ENCODE results near the gene UBC.
A peak's percentile ranks its signal among the peaks of the same experiment; 100 is the strongest.
"Not testable (repeated sequence)": the region's sequence is repeated elsewhere in the genome, so short reads cannot be mapped to it uniquely, and the experiment has no call there.

Gene UBC

DNA sequence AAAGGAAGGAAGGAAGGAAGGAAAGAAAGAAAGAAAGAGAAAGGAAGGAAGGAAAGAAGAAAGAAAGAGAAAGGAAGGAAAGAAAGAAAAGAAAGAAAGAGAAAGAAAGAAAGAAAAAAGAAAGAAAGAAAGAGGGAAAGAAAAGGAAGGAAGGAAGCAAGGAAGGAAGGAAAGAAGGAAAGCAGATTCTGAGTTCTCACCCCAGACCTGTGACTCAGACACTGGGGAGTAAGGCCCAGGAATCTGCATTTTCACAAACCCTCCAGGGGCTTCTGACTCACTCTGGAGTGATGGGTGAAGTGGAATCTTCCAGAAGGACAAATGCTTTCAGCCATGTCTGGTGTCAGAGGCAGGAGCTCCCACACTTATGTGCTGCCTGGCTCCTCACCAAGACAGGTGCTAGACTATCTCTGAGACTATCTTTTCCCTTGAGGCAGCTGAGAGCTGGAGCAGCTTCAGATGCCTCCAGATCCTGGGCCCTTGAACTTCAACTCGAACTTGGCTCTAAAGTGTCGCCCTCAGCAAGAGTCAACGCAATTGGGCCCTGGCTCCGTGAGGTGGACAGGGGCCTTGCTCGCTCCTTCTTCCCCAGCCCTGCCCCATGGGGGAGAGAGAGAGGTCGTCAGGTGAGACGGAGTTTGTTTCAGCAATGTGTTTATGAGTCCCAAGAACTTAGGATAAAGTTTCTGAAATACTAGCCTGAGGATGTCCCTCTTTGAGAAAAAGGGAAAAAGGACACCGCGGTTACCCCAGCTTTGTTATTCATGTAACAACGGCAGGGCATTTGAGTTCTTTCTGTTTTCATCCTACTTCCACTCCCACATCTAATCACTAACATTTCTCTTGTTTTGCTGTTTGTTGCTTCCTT, 31.0 kb downstream of the UBC start:
- DNase-seq: no peak

DNA sequence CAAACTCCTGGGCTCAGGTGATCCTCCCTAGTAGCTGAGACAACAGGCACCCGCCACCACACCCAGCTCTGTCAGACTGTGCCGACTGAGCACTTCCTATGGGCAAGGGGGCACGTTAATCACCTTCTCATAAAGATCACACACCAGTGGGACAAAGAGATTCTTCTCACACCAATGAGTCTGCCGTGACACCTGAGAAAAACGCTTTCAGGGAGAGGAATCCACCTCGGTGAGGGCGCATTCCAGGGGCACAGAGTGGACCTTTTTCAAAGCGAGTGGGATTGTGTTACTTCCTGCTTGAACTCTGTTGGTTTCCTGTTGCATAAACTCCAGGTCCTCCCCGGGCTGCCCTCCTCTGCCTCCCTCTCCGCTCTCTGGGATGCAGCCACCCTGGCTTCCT, 33.3 kb downstream of the UBC start:
- no peak for DNase-seq

DNA sequence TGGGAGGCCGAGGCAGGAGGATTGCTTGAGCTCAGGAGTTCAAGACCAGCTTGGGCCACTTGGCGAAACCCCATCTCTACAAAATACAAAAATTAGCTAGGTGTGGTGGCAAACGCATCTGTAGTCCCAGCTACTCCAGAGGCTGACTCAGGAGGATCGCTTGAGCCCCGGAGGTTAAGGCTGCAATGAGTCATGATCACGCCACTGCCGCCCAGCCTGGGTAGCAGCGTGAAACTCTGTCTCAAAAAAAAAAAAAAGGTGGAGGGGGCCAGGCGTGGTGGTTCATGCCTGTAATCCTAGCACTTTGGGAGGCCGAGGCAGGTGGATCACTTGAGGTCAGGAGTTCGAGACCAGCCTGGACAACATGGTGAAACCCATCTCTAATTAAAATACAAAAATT, 34.1 kb downstream of the UBC start:
- not testable (repeated sequence) for DNase-seq

DNA sequence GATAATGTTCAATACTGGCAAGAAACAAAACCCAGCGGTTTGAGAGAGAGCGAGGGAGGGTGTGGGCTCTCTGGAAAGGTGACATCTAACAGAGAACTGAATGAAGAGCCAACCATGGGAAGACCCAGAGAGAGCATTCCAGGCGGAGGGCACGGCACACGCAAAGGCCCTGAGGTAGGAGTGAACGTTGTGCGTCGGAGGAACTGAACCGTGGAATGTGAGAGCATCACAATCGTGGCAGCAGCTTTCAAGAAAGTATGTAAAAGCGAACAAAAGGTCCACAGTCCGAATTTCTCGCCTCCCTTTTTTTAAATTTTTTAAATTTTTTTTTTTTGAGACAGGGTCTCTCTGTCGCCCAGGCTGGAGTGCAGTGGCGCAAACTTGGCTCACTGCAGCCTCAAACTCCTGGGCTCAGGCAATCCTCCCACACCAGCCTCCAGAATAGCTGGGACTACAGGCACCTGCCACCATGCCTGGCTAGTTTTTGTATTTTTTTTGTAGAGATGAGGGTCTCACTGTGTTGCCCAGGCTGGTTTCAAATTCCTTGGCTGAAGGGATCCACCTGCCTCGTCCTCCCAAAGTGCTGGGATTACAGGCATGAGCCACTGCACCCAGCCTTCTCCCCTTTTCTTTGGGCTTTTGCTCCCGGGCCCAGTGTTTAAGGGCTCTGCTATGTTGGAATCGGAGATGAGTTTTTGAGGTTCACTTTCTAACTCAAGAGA, 35.5 kb downstream of the UBC start:
- DNase-seq: no peak

DNA sequence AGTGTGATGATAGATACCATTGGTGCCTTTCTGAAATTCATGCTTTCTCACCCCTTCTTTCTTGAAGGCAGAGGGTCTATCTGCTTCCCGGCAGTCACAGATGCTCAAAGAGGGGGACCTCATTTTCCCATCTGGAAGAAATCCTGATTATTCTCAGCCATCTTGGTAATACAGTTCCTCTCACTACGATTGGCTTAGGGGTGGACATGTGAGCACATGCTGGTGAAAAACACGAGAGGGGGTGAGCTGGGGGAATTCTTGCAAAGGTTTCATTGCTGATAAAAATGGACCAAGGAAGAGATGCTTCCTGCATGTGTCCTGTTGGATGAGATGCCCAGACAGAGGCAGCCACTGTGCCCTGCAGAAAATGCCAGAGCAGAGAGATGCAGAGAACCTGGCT, 37.0 kb downstream of the UBC start:
- no peak for DNase-seq

DNA sequence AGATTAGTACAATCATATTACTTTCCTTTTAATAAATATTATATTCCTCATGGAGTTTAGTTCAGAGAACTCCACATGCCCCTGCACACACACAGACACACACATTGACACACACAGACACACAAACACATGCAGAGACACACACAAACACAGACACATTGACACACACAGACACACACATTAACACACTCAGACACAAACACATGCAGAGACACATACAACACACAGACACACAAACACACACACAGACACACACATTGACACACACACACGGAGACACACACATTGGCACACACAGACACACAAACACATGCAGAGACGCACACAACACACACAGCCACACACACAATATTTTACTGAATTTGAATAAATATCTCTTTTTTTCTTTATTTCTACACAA, 38.3 kb downstream of the UBC start:
- no peak for DNase-seq

DNA sequence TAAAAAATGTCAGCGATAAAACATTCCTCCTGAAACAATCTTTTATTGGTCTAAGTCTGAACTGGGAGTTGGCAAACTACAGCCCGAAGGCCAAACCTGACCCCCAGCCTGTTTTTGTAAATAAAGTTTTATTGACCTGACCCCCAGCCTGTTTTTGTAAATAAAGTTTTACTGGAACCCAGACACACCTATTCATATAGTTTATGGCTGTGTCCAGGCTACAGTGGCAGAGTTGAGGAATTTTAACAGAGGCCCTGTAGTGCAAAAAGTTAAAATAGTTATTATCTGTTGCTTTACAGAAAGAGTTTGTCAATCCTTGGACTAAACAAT, 38.7 kb downstream of the UBC start:
- DNase-seq: no peak

DNA sequence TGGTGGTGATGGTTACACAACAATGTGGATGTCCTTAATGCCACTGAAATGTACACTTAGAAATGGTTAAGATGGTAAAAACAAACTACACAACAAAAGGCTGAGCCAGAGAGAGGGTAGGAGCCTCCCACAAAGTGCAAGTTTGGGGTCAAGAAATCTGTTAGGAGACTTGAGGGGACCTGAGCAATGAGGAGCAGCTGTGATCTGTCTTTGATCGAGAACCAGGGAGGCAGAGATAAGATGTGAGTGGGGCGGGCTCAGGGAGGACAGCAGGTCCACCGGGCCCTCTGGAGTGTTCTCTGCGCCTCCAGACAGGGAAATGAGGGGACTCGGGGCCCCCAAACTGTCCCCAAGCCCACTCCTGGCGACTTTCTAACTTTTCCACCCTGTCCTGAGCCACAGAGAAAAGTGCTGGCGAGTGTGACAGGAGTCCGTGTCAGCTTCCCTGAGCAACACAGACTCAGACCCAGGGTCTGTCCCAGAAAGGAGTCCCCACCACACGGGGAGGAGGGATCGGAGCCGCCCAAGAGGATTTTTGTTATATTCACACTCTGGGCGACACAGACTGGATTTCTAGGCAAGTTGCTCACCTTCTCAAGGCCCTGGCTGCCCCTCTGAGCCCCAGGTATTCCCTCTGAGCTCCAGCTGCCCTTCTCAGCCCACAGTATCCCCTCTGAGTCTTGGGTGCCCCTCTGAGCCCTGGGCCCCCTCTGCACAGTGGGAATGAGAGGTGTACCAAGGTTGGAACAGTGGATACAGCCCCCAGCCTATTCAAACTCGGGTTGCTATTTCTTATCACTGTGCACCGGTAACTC, 39.3 kb downstream of the UBC start:
- no peak for DNase-seq

DNA sequence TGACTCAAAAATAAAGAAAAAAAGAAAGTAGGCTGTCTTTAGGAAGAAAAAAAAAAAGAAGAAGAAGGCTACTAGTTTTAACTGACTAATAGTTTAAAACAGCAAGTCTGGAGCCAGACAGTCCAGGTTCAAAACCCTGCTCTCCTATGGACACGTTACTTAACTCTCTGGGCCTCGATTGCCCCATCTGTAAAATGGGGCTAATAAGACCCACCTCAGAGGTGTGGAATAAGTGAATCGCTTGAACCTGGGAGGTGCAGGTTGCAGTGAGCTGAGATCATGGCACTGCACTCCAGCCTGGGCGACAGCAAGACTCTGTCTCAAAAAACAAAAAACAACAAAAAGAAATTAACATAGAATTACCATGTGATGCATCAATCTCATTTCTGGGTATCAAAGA, 40.3 kb downstream of the UBC start:
- DNase-seq: no peak

DNA sequence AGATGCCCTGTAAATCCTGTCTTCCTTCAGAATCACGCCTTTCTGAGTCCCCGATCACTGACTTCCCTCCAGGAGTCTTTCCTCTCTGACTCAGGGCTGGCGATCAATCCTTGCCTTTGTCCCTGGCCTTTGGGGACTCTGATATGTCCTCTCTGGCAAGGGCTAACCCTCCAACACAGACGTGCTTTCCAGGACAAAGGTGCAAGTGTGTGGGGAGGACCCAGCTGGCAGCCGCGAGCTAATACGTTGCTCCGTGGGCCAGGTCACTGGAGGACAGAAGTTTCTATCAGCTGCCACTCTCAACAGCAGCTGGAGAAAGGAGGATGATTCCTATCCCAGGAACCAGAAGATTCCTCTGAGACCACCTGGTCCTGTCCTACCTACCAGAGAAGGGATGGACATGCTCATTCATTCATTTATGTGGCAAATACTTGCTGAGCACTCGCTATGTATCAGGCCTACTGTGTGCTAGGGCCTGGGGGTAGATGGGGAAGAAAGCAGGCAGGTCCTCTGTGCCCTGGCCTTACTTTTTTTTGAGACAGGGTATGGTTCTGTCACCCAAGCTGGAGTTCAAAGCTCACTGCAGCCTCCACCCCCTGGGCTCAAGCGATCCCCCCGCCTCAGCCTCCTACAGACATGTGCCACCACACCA, 42.3 kb downstream of the UBC start:
- DNase-seq: no peak

DNA sequence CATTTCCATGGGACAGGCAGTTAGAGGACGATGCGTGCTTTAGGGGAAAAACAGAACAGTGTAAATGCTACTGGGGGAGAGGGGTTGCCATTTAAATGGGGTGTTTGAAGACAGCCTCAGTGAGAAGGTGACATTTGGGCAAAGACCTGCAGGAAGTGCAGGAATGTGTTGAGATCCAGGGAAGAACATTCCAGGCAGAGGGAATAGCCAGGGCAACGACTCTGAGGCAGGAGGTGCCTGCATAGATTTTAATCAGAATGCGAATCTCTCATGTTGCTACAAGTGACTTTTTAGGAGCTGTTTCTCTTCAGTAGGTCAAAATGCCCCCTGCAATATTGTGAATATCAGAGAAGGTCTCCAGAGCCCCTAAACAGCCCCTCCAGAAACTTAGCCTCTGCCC, 43.2 kb downstream of the UBC start:
- no peak for DNase-seq

DNA sequence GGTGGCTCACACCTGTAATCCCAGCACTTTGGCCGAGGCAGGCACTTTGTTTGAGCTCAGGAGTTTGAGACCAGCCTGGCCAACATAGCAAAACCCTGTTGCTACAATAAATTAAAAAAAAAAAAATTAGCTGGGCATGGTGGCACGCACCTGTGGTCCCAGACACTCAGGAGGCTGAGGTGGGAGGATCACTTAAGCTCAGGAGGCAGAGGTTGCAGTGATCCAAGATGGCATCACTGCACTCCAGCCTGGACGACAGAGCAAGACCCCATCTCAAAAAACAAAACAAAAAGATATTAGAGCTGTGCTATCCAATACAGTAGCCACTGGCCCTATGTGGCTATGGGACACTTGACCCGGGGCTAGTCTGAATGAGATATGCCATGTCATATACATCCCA, 43.9 kb downstream of the UBC start:
- no peak for DNase-seq

DNA sequence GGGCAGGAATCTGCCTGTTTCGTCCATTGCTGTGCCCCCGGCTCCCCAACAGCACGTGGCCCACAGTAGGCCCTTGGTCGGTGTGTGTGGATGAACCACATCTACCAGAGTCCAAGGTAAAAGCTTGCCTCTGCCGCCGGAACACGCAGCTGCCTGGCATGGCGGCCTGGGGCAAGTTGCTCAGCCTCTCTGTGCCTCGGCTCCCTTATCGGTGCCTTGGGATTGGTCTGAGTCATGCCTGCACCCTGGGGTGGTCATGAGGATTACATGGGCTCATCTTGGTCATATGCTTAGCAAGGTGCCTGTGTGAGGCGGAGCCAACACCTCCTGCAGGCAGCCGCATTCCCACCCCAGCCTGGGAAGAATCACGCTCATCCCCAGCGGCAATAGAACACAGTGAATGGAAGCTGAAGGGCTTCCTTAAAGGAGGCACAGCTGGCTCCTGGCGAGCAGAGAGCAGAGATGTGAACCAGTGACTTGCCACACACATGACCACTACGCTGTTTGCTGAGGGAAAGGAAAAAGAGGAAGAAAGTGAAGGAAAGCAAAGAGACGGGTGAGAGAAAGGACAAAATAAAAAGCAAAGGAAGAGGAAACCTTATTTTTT, 45.3 kb downstream of the UBC start:
- DNase-seq: no peak

DNA sequence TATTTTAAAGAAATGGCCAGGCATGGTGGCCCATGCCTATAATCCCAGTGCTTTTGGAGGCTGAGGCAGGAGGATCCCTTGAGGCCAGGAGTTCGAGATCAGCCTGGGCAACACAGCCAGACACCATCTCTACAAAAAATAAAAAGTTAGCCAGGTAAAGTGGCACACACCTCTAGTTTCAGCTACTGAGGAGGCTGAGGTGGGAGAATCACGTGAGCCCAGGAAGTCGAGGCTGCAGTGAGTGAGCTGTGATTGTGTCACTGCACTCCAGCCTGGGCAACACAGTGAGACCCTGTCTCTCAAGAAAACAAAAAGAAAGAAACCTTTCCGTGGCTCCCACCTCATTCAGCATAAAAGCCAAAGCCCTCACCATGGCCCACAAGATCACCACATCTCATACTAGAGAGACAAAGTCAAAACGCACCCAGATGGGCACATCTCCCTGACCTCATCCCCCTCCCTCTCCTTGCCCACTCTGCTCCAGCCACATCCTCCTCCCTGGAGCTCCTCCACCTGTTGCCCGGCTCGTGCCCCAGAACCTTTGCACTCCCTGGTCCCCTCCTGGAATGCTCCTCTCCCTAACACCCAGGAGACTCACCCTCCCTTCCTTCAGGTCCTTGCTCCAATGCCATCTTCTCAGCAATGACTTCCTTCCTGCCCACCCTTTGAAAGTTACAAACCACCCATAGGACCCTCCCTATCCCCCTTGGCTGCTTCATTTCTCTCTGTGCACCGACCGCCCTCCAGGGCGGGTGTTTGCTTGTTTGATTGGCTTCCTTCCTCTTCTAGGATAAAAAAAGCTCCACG, 46.0 kb downstream of the UBC start:
- no peak for DNase-seq

DNA sequence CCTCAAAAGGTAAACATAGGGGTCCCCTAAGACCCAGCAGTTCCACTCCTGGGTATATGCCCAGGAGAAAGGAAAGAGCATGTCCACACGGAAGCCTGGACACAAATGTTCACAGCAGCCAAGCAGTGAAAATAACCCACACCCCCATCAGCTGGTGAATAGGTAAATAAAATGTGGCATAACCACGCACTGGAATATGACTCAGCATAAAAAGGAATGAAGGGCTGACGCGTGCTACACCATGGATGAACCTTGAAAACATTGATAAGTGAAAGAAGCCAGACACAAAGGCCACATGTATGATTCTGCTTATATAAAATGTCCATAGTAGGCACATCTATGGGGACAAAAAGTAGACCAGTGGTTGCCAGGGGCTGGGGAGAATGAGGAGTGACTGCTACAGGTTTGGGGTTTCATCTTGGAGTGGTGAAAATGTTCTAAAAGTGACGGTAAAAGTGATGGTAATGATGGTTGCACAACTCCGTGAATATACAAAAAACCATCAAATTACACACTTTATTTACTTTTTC, 47.0 kb downstream of the UBC start:
- no peak for DNase-seq

DNA sequence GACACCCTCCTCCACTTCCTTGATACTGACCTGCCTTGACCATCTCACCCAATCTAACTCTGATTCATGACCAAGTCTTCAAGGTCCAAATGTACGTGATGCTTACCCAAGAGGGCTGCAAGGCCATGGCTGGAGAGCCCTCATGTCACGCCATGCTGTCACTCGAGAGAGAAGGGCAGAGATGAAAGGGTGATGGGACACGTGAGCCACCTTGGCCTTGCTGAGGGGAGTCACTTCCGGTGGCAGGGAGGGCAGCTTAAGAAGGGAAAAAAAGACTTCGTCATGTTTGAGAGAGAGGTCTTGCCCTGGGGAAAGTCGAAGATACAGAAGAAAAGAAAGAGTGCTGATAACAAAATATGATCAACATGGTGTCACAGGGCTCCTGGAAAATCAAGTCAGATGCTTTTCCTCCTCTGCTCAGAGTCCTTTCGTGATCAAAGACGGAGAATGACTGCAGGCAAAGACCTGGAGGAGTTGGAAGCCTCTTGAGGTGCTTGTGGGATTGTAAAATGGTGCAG, 47.5 kb downstream of the UBC start:
- no peak for DNase-seq

DNA sequence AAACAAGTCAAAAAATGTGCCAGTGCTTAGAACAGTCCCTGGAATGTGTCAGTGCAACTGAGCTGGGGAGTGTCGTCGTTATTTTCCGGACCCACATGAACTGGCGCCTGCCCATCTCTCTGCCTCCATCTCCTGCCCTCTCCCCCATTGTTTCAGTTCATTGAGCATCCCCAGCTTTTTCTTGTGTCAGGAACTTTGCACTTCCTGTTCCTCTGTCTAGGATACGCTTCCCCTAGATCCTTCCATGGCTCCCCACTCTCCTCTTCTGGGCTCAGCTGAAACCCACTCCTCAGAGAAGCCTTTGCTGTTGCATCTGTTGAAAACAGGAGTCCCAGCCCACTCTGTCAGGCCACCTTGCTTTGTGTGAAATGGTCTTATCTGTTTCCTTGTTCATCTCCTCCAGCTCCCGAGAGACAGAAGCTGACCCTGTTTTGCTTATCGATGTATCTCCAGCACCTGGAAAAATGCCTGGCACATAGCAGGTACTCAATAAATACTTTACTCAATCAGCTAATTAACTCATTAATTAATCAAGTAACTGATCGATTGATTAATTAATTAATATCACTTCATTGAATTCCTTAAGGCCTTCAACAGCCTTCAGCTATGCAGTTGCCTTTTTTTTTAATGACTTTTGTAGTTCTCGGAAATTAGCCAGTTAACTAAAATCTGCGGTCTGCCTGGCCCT, 48.1 kb downstream of the UBC start:
- no peak for DNase-seq

DNA sequence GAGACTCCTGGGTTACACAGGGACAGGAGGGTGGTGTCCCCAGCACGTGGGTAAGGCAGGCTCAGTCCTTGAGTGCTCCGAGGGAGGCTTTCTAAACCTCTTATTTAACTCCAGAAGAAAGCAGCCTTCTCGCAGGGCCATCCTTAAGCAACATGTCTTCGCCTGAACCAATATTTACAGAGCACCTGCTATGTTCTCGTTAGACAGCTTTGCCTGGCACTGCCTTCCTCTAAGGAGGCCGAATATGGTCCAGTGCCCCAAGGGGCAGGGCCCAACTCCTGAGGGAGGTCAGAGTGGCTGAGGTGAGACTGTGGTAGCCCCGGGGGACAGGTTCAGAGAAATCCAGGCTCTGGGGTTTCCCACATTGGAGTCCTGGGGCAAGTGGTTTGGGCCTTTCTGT, 48.7 kb downstream of the UBC start:
- DNase-seq: no peak

DNA sequence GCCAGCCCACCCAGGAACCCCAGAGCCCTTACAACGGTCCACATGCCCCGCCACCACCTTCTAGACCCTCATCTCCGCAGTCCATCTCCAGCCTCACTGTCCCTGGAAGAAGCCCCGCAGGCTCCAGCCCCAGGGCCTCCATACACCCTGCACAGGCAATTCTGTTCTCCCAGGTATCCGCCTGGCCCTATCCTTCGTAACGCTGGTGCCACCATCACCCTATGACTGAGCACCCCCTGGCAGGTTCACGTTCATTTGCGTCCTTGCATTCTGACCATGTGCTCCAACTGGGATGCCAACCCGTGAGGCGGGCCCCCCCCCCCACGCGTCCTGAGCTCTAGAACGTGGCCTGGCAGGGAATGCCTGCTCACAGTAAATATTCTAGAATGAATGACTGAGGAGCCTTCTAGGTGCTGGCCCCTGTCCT, 50.1 kb downstream of the UBC start:
- no peak for DNase-seq

DNA sequence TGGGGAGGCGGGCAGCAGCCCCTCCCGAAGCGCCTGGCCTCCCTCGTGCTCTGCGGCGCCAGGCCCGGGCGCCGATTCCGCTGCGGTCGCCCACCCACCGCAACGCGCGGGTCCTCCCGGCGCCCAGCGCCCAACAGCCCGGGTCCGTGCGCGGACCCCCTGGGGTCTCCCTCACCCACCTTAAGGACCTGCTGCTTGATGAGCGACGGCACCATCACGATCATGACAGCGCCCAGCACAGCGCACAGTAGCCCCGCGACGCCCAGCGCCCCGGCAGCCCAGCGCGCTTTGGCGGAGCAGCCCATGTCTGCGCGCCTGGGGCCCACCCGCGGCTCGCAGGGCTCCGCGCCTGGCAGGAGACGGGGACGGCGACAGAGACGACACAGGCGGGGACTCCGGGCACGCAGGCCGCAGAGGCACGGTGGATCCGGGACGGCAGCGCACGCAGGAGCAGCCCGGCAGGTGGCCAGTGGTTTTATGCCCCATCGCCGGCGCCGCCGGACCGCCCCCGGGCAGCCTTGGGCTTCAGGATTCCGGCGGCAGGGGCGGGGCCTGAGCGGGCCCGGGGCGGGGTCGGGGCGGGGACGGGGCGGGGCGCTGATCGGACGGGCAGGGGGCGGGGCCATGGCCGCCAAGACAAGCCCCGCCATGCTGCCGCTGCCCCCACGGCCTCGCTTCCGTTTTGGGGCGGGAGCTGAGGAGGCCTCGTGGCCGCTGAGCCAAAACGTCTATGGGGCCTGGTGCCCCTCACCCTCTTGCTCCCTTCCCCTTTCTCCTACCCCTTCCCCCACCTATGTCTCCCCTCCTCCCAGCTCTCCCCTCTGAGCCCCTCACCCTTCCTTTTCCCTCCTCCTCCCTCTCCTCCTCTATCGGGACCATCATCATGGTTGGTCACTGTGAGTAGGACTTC, 50.8 kb downstream of the UBC start, which contains the start of gene SCARB1:
Gene SCARB1, minus strand, starts transcription at position 449 of the 910 bp plus-strand sequence. Its CDS starts 144 bp downstream, at position 305.
- DNase-seq: peak; percentile 82
